RWPE2 (cell line): ENCODE results near the gene CPE.

ENCODE experiments used
- ATAC-seq: fragments of 200-7000 bp; cut with Tn5 transposase; 3 replicates; pipeline ENCODE4 v1.9.1; 2021; ENCODE audit warnings: low read depth
- DNase-seq: peaks from one replicate; pipeline ENCODE4 v3.0.0-alpha.2; 2020; ENCODE audit warnings: low spot score
- H3K27ac ChIP-seq: fragments of 450-650 bp; 2 replicates; pipeline ENCODE4 v1.5.1; 2017; ENCODE audit warnings: mild to moderate bottlenecking; ENCODE audit not compliant: poor library complexity, severe bottlenecking
- H3K27me3 ChIP-seq: fragments of 250-450 bp; sonication (Bioruptor Pico); 2 replicates; pipeline ENCODE4 v1.5.1; 2021; ENCODE audit warnings: mild to moderate bottlenecking, moderate library complexity; ENCODE audit not compliant: insufficient read depth, poor library complexity, severe bottlenecking
- H3K36me3 ChIP-seq: fragments of 250-450 bp; sonication (Bioruptor Pico); 2 replicates; pipeline ENCODE4 v1.5.1; 2020; ENCODE audit warnings: low read depth, mild to moderate bottlenecking, moderate library complexity
- H3K4me1 ChIP-seq: fragments of 250-450 bp; sonication (Bioruptor Pico); 2 replicates; pipeline ENCODE4 v1.5.1; 2021; ENCODE audit warnings: mild to moderate bottlenecking, moderate library complexity; ENCODE audit not compliant: insufficient read depth, poor library complexity, severe bottlenecking
- H3K4me3 ChIP-seq: fragments of 250-450 bp; sonication (Bioruptor Pico); 2 replicates; pipeline ENCODE4 v1.5.1; 2021; ENCODE audit warnings: mild to moderate bottlenecking, moderate library complexity; ENCODE audit not compliant: severe bottlenecking
- H3K9me3 ChIP-seq: fragments of 250-450 bp; sonication (Bioruptor Pico); 2 replicates; pipeline ENCODE4 v1.5.1; 2021; ENCODE audit warnings: mild to moderate bottlenecking, moderate library complexity; ENCODE audit not compliant: severe bottlenecking
- CTCF ChIP-seq: fragments of 450-650 bp; IDR thresholded peaks from one replicate; pipeline ENCODE4 v1.5.1; 2017; ENCODE audit warnings: mild to moderate bottlenecking, moderate library complexity; ENCODE audit not compliant: poor library complexity, severe bottlenecking

CPE gene

GRCh38 chr4:165378745-165379677 is at the start of gene CPE:
Gene CPE, plus strand, starts transcription at chr4:165379008. Its CDS starts 214 bp downstream, at chr4:165379222.
- Histone ChIP-seq H3K4me1 (peaks cover 10% of the 10 kb centered on the region), H3K36me3 (no peaks in the 10 kb centered on the region; the same call in 1 of the 2 replicates), H3K27me3 (no peaks in the 10 kb centered on the region), H3K27ac (no peak within 1 kb of the TSS), H3K9me3 (no peaks in the 10 kb centered on the region), H3K4me3 (peak within 1 kb of the TSS; percentile 50)
- DNase-seq (peak; percentile 70), ATAC-seq (peak; percentile 99)
- TF ChIP-seq CTCF, result peak; percentile 67

- Histone ChIP-seq H3K4me3 (peak overlapping the region; percentile 61), H3K27me3 (no peaks in the 10 kb centered on the region), H3K36me3 (peaks cover 72% of the 10 kb centered on the region), H3K9me3 (no peaks in the 10 kb centered on the region), H3K4me1 (peaks cover 29% of the 10 kb centered on the region), H3K27ac (peak overlapping the region; percentile 95)
- DNase-seq, result no peak
- no peak for ATAC-seq
- TF ChIP-seq CTCF, result no peak
These were observed 48.7 kb upstream of the CPE start for GRCh38 chr4:165330071-165330470.

- Histone ChIP-seq H3K36me3 (peaks cover 78% of the 10 kb centered on the region), H3K9me3 (no peaks in the 10 kb centered on the region), H3K27me3 (no peaks in the 10 kb centered on the region), H3K4me1 (peaks cover 23% of the 10 kb centered on the region), H3K4me3 (peak overlapping the region; percentile 61), H3K27ac (peak overlapping the region; percentile 95)
- no peak for ATAC-seq
- DNase-seq, result no peak
- TF ChIP-seq CTCF, result no peak
These were observed 48.1 kb upstream of the CPE start for GRCh38 chr4:165330666-165331065.

GRCh38 chr4:165331359-165331758 is 47.4 kb upstream of the CPE start:
- H3K27me3 ChIP-seq, result no peaks in the 10 kb centered on the region
- no peak for TF ChIP-seq CTCF
- ATAC-seq (no peak), DNase-seq (no peak)
- peak overlapping the region; percentile 95 for H3K27ac ChIP-seq
- H3K4me3 ChIP-seq, result peak overlapping the region; percentile 61
- H3K4me1 ChIP-seq, result peaks cover 17% of the 10 kb centered on the region
- peaks cover 85% of the 10 kb centered on the region for H3K36me3 ChIP-seq
- no peaks in the 10 kb centered on the region for H3K9me3 ChIP-seq

GRCh38 chr4:165331823-165332222 is 47.0 kb upstream of the CPE start:
- no peaks in the 10 kb centered on the region for H3K27me3 ChIP-seq
- peak overlapping the region; percentile 95 for H3K27ac ChIP-seq
- H3K9me3 ChIP-seq, result no peaks in the 10 kb centered on the region
- H3K4me1 ChIP-seq, result peaks cover 16% of the 10 kb centered on the region
- TF ChIP-seq CTCF, result no peak
- peak overlapping the region; percentile 61 for H3K4me3 ChIP-seq
- DNase-seq (no peak), ATAC-seq (no peak)
- peaks cover 90% of the 10 kb centered on the region for H3K36me3 ChIP-seq
